Lower leg skin (tissue), 4 donors: ENCODE data around the gene C2CD4A. TPM values are rescaled to one million over a fixed set of nuclear protein-coding genes. Genes with fewer than 3 reads are reported as not detected.
A peak's percentile ranks its signal among the peaks of the same experiment; 100 is the strongest.

Experiments used
- DNase-seq, 2 donors: peaks; one replicate each; pipeline ENCODE4 v3.0.0-alpha.2; 2019; ENCODE audit warnings: low spot score in 2 of 2
- H3K4me3 ChIP-seq: fragments of 200-600 bp; sonication (generic); 2 replicates; pipeline ENCODE4 v1.5.1; 2017; ENCODE audit warnings: mild to moderate bottlenecking, low read depth; ENCODE audit not compliant: poor library complexity, severe bottlenecking
- POLR2A ChIP-seq, 2 donors: fragments of 450-650 bp; IDR thresholded peaks; one replicate each; pipeline ENCODE4 v1.6.1; 2016 to 2017; ENCODE audit warnings: antibody characterized with exemption in 2 of 2, mild to moderate bottlenecking in 1 of 2, moderate library complexity in 1 of 2
- WGBS, 2 donors: methylation state at CpG; one replicate each; pipeline ENCODE4 v1.1.5; 2018; 5-methylcytosine and 5-hydroxymethylcytosine counted together
- intact Hi-C: fragments of 100-400 bp; cut with DNase I; formaldehyde crosslinking; loops from one replicate; pipeline ENCODE4 v1.15.0; 2023; ENCODE audit warnings: low total_unique reads
- total RNA-seq, 4 donors: library from RNA; depleted of rRNA; stranded (reverse); fragments of >200 nt; gene quantifications; one replicate each; pipeline ENCODE4 v1.1.0, GENCODE V29; 2016
- TF ChIP-seq, protein P1 (sequence below), 3 donors: fragments of 450-650 bp; IDR thresholded peaks; one replicate each; pipeline ENCODE4 v1.5.1; 2016; ENCODE audit warnings: antibody characterized with exemption in 3 of 3, mild to moderate bottlenecking in 3 of 3, moderate library complexity in 2 of 3

C2CD4A gene
- total RNA-seq, 4 donors from 2014 or later = 0.10 TPM; not detected in 2

DNA sequence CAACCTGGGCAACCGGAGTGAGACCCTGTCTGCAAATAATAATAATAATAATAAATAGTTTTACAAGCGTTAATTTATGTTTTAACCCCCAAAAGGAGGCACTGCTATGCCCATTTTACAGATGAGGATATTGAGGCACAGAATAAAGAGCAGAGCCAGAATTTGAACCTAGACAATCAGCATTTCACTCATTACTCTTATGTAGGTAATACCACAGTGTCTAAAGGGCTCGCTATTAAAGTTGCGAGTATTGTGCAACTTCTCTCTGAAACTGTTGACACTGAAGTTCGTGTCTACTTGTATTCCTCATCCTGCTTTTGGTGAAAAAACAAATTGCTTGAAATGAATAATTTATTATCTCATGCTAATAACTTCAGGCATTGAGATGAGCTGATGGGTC, 2.8 kb downstream of the C2CD4A start:
- intact Hi-C loops = no loop called here
- H3K4me3 ChIP-seq = no peak overlapping the region
- no peak for DNase-seq
- no peak for TF ChIP-seq POLR2A (IDR thresholded peaks at IDR 0.05)
- TF ChIP-seq, protein P1, sequence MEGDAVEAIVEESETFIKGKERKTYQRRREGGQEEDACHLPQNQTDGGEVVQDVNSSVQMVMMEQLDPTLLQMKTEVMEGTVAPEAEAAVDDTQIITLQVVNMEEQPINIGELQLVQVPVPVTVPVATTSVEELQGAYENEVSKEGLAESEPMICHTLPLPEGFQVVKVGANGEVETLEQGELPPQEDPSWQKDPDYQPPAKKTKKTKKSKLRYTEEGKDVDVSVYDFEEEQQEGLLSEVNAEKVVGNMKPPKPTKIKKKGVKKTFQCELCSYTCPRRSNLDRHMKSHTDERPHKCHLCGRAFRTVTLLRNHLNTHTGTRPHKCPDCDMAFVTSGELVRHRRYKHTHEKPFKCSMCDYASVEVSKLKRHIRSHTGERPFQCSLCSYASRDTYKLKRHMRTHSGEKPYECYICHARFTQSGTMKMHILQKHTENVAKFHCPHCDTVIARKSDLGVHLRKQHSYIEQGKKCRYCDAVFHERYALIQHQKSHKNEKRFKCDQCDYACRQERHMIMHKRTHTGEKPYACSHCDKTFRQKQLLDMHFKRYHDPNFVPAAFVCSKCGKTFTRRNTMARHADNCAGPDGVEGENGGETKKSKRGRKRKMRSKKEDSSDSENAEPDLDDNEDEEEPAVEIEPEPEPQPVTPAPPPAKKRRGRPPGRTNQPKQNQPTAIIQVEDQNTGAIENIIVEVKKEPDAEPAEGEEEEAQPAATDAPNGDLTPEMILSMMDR (IDR thresholded peaks at IDR 0.05) = no peak
- 85 to 88% methylated on average over 5 of the region's 5 CpGs for WGBS, 2 donors

DNA sequence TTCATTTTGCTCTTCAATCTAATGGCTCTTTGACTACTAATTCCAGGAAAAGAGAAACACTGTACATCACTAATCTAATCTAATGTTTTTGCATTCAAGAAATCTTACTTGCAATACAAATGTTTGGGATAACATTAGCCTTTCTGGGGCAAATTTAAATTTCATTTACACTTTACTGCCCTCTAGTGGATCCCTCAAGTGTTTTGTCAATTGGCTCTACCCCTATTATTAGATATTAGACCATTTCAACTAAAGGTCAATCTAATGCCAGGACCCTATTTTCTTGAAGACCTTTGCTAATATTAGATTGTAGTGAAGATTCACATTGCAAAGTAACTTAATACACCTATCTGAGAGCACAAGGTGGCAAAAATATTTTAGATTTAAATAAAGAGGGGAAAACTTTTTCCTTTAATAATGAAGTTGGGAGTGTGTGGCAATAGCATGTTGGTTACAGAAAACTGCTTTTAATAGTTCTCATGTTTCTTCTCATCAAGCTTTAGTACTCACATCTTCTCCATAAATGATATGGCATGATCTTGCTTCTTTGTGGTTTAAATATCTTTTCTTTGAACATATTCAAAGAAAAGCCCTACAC, 5.0 kb downstream of the C2CD4A start:
- DNase-seq = no peak
- TF ChIP-seq, protein P1 (IDR thresholded peaks at IDR 0.05) = no peak
- TF ChIP-seq POLR2A (IDR thresholded peaks at IDR 0.05) = no peak
- intact Hi-C loops = no loop called here
- no peak overlapping the region for H3K4me3 ChIP-seq

DNA sequence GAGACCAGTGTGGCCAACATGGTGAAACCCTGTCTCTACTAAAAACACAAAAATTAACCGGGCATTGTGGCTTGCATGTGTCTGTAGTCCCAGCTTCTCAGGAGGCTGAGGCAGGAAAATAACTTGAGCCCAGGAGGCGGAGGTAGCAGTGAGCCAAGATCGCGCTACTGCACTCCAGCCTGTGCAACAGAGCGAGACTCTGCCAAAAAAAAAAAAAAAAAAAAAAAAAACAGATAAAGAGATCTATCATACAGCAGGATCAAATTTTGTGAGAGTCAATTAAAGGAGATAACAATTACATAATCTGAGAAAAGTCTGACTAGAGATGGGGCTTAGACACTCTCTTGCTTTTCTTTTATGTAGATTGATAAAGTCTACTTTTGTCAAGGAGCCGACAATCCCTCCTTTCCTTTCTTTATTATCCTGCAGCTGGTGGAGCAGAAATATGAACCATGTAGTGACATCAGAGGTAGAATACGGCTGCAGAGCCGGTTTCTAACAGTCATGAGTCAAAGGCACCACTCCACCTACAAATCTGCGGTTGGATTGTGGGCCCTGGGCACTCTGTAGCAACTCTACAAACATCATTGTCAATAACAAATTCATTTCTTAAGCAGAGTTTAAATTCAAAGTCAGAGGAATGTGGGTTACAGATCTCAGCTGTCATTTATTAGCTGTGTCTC, 9.0 kb downstream of the C2CD4A start:
- intact Hi-C loops = no loop called here
- H3K4me3 ChIP-seq = no peak overlapping the region
- peak in 1 of 2 donors; percentile 42 for DNase-seq
- 42 to 53% methylated on average over 9 of the region's 9 CpGs for WGBS, 2 donors
- TF ChIP-seq, protein P1 (IDR thresholded peaks at IDR 0.05) = no peak

DNA sequence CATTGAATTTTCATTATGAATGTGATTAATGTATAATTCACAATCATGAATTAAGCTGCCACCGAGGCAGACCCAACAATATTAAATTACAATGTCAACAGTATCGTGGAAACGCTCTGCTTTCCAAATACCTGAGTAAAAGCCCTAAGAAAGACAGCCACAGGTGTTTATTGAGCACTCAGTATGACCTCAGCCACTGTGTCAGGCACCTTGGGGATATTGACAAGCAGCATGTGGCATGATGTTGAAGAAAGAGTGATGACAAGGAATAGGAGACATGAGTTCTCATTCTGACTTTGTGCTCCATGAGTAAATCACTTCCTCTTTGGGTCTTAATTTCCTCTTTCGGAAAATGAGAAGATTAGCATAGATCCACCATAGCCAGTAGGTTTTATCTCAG, 12.8 kb downstream of the C2CD4A start:
- TF ChIP-seq POLR2A (IDR thresholded peaks at IDR 0.05) = no peak
- TF ChIP-seq, protein P1 (IDR thresholded peaks at IDR 0.05) = no peak
- intact Hi-C loops = no loop called here
- WGBS, 2 donors = 85 to 87% methylated on average over 4 of the region's 4 CpGs
- no peak overlapping the region for H3K4me3 ChIP-seq
- no peak for DNase-seq

DNA sequence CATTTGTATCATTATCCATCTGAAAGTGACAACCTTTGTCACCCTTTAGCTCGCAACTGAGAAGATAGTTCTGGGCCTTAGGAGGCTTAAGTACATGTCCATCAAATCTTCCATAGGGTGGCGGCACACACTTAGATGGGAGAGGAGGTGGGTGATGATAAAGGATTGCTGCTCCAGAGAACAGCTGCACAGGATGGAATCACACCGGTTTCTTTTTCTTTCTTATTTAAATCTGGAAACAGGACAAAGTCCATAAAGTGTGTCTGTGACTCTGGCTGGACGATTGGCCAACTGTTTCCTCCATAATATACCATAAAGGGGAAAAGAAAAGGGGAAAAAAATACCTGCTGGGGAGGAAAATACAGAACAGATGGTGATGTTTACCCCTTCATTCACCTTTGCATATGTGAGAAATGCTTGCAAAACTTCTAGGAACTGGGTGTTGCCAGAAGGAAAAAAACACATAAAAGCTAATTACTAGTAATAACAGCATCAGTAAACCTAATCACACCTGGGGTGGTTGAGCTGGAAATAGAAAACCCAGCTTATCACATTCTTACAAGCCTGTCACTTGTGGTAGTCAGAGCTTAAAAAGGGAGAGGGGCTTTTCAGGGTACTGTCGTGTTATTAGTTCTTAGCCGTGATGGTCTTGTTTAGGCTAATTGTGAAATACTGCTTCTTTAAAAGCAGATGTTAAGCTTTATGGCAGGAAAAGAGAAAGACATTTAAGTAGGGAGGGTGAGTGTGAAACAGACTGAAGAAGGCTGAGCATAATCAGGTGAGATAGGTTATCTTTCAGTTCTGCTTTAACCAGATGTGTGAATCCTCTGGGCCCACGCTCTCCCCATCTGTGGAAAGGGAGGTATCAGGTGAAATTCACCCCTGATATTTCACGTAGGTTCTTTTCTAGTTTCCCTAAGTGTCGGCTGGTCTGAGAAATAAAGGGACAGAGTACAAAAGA, 16.7 kb downstream of the C2CD4A start:
- WGBS, 2 donors = 77 to 83% methylated on average over 9 of the region's 9 CpGs

More for the DNA sequence above, 16.7 kb downstream of the C2CD4A start:
- DNase-seq = no peak
- TF ChIP-seq, protein P1 (IDR thresholded peaks at IDR 0.05) = no peak
- no peak for TF ChIP-seq POLR2A (IDR thresholded peaks at IDR 0.05)
- intact Hi-C loops = no loop called here
- H3K4me3 ChIP-seq = no peak overlapping the region
